Measurements from ENCODE around the gene FIP1L1. TPM values are rescaled to one million over a fixed set of nuclear protein-coding genes. Genes with fewer than 3 reads are reported as not detected.
A peak's percentile ranks its signal among the peaks of the same experiment; 100 is the strongest.

FIP1L1 gene
- total and polyA plus RNA-seq, 9 of the 15 experiments (the other 6 are each of a cell fraction or from before 2014, with no cell fraction given): 34.6 to 137 (median 72.0) TPM

DNA sequence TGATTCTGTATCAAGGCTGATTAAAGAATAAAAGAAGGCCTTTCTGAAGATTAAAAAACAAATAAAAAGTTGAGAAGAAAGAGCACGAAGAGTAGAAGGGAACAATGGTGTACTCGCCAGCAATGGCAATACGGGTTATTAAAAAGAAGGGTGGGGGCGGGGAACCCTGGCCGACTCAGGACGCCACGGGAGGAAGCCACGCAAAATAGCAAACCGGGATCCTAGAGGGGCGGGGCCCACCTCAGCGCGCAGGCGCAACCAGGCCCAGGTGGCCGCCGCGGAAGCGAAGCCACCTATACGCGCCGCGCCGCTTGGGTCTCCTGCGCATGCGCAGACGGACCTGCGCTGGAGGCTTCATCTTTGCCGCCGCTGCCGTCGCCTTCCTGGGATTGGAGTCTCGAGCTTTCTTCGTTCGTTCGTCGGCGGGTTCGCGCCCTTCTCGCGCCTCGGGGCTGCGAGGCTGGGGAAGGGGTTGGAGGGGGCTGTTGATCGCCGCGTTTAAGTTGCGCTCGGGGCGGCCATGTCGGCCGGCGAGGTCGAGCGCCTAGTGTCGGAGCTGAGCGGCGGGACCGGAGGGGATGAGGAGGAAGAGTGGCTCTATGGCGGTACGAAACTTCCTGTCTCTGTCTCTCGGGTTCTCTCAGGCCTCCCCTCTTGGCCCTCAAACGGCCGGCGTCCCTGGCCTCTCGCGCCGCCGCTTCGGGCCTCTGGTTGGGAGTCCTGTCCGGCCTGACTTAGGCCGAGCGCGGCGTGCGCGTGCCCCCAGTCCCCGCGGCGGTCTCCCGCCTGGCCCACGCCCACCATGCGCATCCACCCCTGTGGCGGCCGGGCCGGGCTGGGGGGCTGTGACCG lies at the start of gene FIP1L1 (continued):
- TF ChIP-seq, protein P1, sequence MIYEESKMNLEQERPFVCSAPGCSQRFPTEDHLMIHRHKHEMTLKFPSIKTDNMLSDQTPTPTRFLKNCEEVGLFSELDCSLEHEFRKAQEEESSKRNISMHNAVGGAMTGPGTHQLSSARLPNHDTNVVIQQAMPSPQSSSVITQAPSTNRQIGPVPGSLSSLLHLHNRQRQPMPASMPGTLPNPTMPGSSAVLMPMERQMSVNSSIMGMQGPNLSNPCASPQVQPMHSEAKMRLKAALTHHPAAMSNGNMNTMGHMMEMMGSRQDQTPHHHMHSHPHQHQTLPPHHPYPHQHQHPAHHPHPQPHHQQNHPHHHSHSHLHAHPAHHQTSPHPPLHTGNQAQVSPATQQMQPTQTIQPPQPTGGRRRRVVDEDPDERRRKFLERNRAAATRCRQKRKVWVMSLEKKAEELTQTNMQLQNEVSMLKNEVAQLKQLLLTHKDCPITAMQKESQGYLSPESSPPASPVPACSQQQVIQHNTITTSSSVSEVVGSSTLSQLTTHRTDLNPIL (CRISPR knock-in tag; IDR thresholded peaks at IDR 0.05): no peak
- TF ChIP-seq ASH1L (IDR thresholded peaks at IDR 0.05; ENCODE audit: borderline replicate concordance, low read depth, partially characterized antibody): no peak
- no peak for TF ChIP-seq SREBF2 (CRISPR knock-in tag; IDR thresholded peaks at IDR 0.05)
- TF ChIP-seq SREBF1 (IDR thresholded peaks at IDR 0.05; ENCODE audit: borderline replicate concordance, low read depth, low read length): no peak
- TF ChIP-seq, protein P2, sequence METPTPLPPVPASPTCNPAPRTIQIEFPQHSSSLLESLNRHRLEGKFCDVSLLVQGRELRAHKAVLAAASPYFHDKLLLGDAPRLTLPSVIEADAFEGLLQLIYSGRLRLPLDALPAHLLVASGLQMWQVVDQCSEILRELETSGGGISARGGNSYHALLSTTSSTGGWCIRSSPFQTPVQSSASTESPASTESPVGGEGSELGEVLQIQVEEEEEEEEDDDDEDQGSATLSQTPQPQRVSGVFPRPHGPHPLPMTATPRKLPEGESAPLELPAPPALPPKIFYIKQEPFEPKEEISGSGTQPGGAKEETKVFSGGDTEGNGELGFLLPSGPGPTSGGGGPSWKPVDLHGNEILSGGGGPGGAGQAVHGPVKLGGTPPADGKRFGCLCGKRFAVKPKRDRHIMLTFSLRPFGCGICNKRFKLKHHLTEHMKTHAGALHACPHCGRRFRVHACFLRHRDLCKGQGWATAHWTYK (CRISPR knock-in tag; IDR thresholded peaks at IDR 0.05): peak; percentile 96
- TF ChIP-seq ZFPM2 (CRISPR knock-in tag; IDR thresholded peaks at IDR 0.05): 0 out of 2 replicates have a peak, but pooled peaks have one; percentile 17
- TF ChIP-seq HDAC3 (IDR thresholded peaks at IDR 0.05; ENCODE audit: borderline replicate concordance, partially characterized antibody): no peak
- peak; percentile 91 for TF ChIP-seq POLR2A (conservative IDR thresholded peaks at IDR 0.05)
- no peak for TF ChIP-seq ELF2 (CRISPR knock-in tag; IDR thresholded peaks at IDR 0.05)
- TF ChIP-seq, protein P3, sequence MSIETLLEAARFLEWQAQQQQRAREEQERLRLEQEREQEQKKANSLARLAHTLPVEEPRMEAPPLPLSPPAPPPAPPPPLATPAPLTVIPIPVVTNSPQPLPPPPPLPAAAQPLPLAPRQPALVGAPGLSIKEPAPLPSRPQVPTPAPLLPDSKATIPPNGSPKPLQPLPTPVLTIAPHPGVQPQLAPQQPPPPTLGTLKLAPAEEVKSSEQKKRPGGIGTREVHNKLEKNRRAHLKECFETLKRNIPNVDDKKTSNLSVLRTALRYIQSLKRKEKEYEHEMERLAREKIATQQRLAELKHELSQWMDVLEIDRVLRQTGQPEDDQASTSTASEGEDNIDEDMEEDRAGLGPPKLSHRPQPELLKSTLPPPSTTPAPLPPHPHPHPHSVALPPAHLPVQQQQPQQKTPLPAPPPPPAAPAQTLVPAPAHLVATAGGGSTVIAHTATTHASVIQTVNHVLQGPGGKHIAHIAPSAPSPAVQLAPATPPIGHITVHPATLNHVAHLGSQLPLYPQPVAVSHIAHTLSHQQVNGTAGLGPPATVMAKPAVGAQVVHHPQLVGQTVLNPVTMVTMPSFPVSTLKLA (conservative IDR thresholded peaks at IDR 0.05): peak in 1 of 2 experiments; percentile 27; a peak in 3 of 4 replicates
- TF ChIP-seq RCOR1 (IDR thresholded peaks at IDR 0.05; ENCODE audit: borderline replicate concordance in 1 of 2, low read depth in 2 of 2, low read length in 2 of 2): no peak
- no peak for TF ChIP-seq NCOA1 (IDR thresholded peaks at IDR 0.05; ENCODE audit: low read depth)
- TF ChIP-seq ZNF311 (CRISPR knock-in tag; IDR thresholded peaks at IDR 0.05): no peak
- no peak for TF ChIP-seq ZNF589 (CRISPR knock-in tag; IDR thresholded peaks at IDR 0.05; ENCODE audit: low read depth)
- no peak for TF ChIP-seq PTTG1 (tag; IDR thresholded peaks at IDR 0.05; ENCODE audit: low read depth)
- no peak for TF ChIP-seq ZNF197 (CRISPR knock-in tag; IDR thresholded peaks at IDR 0.05; ENCODE audit: low read depth)
- TF ChIP-seq TCF3 (CRISPR knock-in tag; IDR thresholded peaks at IDR 0.05): peak; percentile 26; the same call in 1 of the 2 replicates
- TF ChIP-seq, protein P4, sequence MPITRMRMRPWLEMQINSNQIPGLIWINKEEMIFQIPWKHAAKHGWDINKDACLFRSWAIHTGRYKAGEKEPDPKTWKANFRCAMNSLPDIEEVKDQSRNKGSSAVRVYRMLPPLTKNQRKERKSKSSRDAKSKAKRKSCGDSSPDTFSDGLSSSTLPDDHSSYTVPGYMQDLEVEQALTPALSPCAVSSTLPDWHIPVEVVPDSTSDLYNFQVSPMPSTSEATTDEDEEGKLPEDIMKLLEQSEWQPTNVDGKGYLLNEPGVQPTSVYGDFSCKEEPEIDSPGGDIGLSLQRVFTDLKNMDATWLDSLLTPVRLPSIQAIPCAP (CRISPR knock-in tag; IDR thresholded peaks at IDR 0.05; ENCODE audit: borderline replicate concordance): no peak
- no peak for TF ChIP-seq RAD51 (IDR thresholded peaks at IDR 0.05; ENCODE audit: borderline replicate concordance, low read depth)
- TF ChIP-seq ZNF263 (CRISPR knock-in tag; IDR thresholded peaks at IDR 0.05; ENCODE audit: borderline replicate concordance): no peak
- TF ChIP-seq ZNF57 (CRISPR knock-in tag; IDR thresholded peaks at IDR 0.05): no peak
- TF ChIP-seq, protein P5, sequence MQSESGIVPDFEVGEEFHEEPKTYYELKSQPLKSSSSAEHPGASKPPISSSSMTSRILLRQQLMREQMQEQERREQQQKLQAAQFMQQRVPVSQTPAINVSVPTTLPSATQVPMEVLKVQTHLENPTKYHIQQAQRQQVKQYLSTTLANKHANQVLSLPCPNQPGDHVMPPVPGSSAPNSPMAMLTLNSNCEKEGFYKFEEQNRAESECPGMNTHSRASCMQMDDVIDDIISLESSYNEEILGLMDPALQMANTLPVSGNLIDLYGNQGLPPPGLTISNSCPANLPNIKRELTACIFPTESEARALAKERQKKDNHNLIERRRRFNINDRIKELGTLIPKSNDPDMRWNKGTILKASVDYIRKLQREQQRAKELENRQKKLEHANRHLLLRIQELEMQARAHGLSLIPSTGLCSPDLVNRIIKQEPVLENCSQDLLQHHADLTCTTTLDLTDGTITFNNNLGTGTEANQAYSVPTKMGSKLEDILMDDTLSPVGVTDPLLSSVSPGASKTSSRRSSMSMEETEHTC (IDR thresholded peaks at IDR 0.05): no peak

All from K562 (cell line).